GM12891 (cell line): ENCODE results near the gene TOMM22.

Experiments
- POLR2A ChIP-seq: IDR thresholded peaks from 2 replicates; pipeline ENCODE4 v1.6.1; 2011; ENCODE audit warnings: low read depth, low read length, control low read depth
- POLR2AphosphoS5 ChIP-seq: IDR thresholded peaks from 2 replicates; pipeline ENCODE4 v1.6.1; 2011; ENCODE audit warnings: low read depth, low read length, control low read depth

GRCh38 chr22:38715176-38715764 is 33.5 kb downstream of the TOMM22 start:
- no peak for TF ChIP-seq POLR2A
- TF ChIP-seq POLR2AphosphoS5, result no peak
